ENCODE results near the gene UBR3.
"Not testable (repeated sequence)": the region's sequence is repeated elsewhere in the genome, so short reads cannot be mapped to it uniquely, and the experiment has no call there.

The UBR3 gene

DNA sequence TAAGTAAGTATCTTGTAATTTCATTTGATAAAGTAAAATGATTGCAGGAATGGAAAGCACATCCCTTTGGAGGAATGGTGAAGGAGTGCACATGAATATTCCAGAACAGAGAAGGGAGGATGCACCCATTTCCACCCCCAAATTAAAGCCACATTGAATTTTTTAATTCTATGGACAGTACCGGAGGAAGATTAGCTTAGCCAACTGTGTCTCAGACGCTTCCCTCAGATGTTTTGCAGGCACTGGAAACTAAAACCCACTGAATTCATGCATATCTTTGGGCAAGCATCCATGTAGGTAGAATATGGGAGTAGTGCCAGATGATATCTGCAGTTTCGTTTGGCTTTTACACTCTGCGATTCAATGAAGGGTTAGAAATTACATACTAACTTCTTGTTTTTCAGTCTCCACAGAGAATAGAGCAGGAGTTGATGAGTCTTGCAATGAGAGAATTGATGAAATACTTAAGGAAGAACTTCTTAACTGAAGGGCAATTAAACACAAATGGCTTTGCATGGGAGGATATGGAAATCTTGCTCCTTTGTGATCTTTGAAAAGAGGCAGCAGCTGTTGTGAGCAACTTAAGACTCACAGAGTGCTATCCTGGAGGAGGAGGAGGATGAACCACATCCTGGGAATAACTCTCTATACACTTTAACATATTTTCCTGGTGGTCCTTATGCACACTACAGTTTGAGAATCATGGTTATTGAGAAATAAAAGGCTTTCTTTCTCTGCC is 279.0 kb downstream of the UBR3 start:
- DNase-seq (ENCODE audit: low read depth) = no peak

DNA sequence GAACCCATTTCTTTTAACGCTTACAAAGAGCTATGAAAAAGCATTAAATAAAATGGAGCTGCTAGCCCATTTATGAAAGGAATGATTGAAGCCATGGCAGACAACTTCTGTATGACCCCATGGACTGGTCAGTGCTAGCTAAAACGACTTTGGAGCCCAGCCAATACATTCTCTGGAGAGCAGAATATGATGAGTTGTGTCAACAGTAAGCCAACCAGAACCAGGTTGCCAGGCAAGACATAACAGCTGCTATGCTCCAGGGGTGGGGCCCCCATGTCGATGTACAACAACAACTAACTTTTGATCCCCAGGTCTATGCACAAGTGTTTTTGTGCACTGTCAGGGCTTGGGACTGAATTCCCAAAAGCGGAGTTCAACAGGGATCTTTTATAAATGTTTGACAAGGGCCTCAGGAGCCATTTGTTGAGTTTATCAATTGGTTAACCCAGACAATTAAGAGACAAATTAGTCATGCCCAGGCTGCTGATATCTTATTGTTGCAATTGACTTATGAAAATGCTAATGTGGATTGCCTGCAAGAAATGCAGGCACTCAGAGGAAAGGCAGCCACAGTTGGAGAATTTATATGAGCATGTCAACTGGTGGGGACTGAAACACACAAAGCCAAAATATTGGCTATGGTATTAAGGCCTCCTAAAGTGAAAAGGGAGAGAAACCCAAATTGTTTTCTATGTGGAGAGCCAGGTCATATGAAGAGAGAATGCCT is 286.1 kb downstream of the UBR3 start:
- no peak for DNase-seq (ENCODE audit: low read depth)

- no peak for DNase-seq (ENCODE audit: low read depth)
These were observed 288.4 kb downstream of the UBR3 start for GRCh38 chr2:170115501-170116229.

DNA sequence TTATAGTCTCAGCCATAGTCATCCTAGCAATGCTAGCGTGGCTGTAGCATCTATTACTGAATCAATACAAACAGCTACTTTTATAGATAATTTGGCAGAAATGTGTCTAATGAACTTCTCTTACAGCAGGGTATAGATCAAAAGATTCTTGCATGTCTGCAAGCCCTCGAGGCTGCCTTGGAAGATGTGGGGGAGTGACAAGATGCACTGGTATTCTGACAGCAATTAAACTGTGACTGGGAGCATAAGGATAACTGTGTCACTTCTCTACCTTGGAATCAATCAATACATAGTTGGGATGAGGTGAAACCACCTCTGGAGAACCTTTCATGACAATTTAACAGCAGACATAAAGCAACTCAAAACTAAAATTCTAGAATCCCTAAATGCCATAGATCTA is 291.4 kb downstream of the UBR3 start:
- DNase-seq (ENCODE audit: low read depth) = no peak

DNA sequence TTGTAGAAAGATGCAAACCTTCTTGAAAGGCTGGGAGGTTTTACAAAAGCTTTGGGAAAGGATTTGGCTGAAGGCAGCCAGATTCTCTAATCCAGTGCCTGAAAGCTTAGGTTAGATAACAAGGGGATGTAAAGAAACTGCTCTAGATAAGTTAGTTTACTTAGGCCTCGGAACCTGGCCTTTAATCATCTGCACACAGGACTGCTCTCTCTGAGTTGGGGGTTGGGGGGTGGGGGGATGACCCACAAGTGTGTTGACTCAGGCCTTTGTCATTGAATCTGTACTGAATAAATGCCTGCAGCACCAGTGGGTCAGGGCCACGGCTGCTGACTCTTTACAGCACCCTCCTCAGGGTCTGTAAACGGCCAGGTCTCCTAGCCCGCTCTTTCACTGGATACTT is 292.1 kb downstream of the UBR3 start:
- not testable (repeated sequence) for DNase-seq (ENCODE audit: low read depth)

- DNase-seq (ENCODE audit: low read depth) = no peak
These were observed 294.4 kb downstream of the UBR3 start for GRCh38 chr2:170121689-170122088.

GRCh38 chr2:170122883-170123547 is 295.8 kb downstream of the UBR3 start:
- DNase-seq (ENCODE audit: low read depth) = no peak

DNA sequence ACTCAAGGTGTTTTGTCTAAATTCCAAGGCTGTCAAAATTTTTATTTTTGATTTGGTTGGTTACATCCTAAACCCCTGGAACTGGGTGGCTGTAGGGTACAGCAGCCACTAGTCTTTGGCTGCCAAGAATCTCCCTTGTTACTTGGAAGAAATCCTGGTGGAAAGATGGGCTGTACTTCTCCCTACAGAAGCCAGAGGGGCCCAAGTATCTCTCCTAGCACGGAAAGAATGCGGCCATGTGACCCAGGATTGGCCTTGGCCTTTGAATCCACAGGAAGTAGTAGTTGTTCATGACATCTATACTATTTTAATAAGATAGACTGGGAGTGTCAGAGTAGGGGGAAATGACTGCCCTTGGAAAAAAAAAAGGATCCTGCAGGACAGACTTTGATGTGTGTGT is 296.3 kb downstream of the UBR3 start:
- DNase-seq (ENCODE audit: low read depth) = no peak

DNA sequence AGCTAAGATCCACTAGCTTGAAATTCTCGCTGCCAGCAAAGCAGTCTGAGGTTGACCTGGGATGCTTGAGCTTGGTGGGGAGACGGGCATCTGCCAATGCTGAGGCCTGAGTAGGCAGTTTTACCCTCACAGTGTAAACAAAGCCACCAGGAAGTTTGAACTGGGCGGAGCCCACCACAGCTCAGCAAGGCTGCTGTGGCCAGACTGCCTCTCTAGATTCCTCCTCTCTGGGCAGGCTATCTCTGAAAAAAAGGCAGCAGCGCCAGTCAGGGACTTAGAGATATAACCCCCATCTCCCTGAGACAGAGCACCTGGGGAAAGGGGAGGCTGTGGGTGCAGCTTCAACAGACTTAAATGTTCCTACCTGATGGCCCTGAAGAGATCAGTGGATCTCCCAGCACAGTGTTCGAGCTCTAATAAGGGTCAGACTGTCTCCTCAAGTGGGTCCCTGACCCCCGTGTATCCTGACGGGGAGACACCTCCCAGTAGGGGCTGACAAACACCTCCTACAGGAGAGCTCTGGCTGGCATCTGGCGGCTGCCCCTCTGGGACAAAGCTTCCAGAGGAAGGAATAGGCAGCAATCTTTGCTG is 299.0 kb downstream of the UBR3 start:
- not testable (repeated sequence) for DNase-seq (ENCODE audit: low read depth)
